M059J (cell line): ENCODE data around the gene PTPN1. TPM values are rescaled to one million over a fixed set of nuclear protein-coding genes. Genes with fewer than 3 reads are reported as not detected.

Source experiments
- DNase-seq: peaks from one replicate; pipeline ENCODE4 v3.0.0-alpha.2; 2012; ENCODE audit warnings: low read depth
- total RNA-seq: library from RNA; depleted of rRNA; stranded (reverse); fragments of >200 nt; shearing (Covaris generic); gene quantifications from 2 replicates; pipeline ENCODE4 v1.2.3, GENCODE V29; 2014

The PTPN1 gene
- total RNA-seq, 1 experiment from 2014 or later = 84.9 TPM

DNA sequence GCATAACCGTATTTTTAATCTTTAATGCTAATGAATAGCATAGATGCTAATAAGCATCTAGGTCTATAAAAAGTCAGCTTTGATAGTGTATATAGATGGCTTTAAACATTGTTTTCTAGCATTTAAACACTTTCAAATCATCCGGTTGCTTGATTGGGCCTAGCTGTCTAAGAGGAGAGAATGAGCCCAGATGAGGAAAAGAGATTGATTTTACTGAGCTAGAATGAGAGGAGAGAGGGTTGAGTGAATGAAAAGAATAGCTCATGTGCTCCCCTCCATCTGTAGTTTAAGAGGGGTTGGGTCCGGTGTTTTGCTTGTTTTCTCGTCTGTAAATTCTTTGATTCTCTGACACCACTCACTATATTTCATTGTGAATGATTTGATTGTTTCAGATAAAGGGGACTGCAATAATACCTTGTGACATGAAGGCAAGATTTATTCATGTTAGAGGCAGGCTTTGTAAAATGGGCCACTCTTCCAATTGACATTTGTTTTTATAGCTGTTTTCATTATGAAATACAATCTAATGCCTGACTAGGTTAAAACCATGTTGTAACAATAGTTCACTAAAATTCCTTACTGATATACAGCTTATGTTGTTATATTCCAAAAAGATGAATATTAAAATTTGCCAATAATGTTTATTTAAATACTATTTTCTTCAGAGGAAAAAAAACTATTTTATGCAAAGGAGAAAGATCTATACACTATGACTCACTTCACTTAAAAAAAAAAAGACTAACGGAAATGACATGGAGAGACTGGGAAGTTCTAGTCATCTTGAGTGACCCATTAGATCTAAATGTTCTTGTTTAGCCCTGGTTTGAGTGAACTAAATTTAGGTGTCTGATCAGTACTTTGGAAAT is 3.2 kb downstream of the PTPN1 start:
- DNase-seq = peak; percentile 81

DNA sequence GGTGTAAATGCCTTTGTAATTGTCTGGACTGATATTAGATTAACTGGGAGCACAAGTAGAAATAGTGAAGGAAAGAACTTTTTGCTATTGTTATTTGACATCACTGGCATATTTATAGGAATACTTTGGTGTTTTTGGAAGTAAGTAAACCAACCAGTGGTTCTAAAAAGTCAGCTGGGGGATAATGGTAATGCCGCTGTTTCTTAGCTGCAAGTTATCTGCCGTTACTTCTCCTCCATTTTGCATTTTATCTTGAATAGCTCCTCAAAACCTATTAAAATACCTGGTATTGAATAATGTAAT is 3.8 kb downstream of the PTPN1 start:
- no peak for DNase-seq

DNA sequence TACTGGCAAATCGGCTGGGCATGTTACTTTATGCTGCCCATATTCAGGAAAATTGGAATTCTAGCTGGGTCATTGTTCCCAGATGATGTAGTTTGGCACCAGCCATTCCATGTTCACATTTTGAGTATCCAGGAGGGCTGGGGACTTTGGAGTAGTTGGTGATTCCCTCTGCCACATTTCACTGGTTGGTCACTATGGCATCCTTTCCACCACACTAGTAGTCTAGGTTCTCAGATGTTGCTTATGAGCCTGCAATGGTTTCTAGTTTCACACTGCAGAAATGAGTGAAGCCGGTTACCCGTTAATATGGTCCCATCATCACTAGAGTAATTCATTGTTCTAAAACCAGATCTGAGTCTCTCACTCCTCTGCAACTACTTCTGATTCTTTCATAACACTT is 4.6 kb downstream of the PTPN1 start:
- DNase-seq = no peak

DNA sequence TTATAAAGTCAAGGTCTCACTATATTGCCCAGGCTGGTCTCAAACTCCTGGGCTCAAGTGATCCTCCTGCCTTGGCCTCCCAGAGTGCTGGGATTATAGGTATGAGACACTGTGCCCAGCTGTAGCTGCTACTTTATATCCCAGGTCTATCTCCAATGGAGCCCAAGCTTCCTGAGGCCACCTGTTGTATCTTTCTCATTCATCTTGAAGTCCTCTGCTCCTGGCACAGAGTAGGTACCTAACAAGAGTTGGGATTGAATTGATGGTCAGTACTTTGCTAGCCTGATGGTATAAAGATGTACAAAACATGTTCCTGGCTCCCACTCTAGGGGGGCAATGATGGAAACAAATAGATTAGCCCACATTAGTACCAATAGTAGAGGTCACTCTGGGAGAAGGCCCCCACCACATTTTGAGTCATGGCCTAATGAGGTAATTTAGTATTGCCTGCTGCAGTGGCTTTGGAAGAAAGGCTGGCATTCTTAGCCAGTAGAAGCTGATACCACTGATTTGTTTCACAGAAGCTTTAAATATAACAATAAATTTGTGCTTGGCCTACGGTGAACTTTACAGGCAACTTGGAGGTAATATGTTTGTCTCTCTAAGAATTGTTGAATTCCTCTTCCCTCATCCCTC is 5.4 kb downstream of the PTPN1 start:
- peak; percentile 68 for DNase-seq

DNA sequence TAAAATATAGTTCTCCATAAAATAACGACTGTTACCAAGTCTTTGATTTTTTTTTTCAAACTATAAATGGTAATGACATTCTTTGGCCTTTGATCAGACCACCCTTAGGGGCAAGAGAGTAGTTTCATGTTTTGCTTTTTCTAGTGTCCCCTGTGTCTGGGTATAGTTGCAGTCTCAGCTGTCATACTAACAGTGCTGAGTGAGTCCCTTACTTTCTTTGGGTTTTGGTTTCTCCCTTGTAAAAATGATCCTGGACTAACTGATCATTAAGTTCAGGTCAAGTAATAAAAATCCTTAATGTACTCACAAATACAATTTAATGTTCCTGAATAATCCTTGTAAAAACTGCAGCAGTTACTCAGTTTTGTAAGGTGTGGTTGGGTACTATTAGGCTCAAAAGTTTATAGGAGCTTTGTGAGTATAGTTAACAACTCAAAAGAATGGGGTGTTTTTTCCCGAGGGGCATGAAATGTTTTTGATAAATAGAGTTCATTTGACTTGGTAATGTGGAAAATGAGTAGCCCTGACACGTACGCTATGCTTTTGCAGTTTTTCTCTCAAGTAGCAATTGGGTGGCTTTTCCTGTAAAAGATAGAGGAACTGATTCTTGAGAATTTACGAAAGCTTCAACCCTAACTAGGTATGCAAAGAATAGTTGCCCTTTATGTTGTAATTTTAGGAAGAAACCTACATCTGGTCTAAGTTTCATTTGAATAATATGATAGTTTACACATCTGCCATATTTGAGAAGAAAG is 6.2 kb downstream of the PTPN1 start:
- peak; percentile 60 for DNase-seq

DNA sequence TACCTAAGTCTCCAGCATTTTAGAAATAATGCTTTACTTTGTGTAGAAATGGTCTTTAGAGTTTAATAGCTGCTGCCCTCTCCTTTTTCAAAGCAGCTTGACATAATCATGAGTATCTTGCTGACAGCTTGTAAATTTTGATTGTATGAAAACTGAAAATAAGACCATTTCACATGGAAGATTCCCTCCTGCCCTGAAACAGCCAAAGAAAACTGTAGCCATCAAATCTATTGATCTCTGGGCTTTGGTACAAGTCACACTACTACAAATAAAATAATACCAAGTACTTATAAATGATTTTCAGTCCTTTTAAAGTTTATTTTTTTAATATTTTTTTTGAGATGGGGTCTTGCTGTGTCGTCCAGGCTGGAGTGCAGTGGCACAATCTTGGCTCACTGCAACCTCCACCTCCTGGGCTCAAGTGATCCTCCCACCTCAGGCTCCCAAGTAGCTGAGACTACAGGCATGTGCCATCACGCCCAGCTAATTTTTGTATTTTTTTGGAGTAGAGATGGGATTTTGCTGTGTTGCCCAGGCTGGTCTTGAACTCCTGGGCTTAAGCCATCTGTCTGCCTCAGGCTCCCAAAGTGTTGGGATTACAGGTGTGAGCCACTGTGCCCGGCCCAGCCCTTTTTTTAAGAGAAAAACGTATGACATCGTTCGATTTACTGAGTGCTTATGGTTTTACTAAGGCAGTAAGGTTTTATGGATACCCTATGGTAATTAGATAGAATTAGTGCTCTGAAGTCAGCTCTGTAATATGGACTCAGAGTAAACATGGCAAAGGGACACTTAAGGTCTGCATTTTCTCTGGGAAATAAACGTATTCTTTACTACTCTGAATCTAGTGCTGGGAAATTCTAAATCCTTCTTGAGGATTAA is 7.0 kb downstream of the PTPN1 start:
- no peak for DNase-seq

DNA sequence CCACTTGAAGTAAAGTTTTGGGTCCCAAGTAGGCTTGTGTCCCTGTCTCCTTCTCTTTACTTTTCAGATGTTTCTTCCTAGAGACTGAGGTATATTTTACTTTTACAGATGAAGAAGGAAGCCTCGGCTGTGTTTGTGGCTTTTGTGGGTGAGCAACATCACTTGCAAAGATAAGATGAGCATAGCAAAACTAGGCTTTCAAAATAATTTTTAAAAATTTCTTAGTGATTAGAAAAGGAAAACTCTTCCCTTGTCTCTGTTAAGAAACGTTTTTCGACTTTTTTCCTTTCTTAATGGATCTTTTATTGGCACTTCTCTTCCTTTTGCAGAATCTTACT is 7.6 kb downstream of the PTPN1 start:
- DNase-seq = no peak

DNA sequence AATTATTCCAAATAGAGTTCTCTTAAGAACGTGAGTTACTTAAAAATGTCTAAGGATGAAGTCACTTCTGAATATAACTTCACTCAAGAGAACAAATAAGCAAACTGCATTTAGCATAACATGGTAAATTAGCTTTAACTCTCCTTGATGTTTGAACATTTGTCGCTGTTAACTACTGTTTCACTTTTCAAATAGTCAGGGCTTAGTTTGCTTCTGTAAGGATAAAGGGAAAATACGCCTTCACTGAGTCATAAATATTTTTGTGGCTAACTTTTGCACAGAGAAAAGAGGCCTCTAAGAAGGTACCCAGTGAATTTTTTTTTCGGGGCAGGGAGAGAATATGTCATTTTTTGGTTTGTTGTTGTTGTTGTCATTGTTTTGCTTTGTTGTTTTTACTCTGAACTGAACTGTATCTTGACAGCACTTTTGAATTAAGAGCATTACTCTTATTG is 8.1 kb downstream of the PTPN1 start:
- DNase-seq = peak; percentile 86

DNA sequence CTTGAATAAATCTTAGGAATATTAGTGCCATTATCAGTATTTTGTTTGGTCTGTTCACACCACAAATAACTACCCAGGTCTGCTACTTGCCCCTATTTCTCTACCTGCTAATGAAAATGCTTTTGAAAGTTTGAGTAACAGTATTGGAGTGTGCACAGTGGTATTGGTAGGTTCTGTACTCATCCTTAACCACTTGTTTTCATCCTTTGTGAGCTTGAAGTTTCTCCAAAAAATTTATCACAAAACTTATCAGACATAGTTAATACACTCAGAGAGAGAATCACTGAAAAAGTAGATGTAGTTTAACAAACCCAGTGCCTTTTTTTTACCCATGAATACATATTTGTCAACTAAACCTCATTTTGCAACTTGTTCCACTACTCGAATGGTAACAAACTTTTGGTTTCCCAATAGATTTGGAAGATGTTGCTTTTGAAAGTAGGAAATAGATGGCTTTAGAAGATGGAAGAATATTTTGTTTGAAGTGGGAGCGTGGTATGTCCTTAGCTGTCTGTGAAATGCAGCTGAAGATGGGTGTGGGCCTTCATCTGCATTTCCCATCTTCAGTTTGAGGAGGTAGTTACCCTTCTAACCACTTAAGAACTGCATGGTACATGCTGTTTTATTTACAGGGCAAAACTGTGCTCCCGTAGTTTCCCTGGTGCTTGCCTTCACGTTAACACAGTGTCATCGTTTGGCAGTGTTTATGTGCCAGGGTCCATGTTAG is 9.0 kb downstream of the PTPN1 start:
- no peak for DNase-seq

DNA sequence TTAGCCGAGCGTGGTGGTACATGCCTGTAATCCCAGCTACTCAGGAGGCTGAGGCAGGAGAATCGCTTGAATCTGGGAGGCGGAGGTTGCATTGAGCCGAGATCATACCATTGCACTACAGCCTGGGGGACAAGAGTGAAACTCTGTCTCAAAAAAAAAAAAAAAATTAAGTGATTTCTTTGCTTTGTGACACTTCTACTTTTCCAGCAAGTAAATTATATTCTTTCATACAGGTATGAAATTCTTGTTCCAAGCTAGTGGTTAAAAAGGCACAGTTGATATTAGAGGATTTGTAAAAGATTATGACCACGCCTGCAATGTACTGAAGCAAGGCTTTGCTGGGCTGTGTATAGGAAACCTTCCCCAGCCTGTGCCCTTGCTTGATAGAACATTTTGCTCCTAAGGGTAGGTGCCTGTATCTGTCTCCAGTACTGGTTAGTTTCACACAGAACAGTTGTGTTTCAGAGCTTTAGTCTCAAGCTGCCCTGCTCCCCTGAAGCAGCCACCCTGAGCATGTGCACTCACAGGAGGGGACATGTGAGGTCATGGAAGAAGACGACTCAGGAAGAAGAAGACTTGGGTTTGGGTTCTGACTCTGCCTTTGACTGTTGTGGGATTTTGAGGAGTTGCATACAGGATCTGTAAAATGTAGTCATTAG is 10.2 kb downstream of the PTPN1 start:
- no peak for DNase-seq

DNA sequence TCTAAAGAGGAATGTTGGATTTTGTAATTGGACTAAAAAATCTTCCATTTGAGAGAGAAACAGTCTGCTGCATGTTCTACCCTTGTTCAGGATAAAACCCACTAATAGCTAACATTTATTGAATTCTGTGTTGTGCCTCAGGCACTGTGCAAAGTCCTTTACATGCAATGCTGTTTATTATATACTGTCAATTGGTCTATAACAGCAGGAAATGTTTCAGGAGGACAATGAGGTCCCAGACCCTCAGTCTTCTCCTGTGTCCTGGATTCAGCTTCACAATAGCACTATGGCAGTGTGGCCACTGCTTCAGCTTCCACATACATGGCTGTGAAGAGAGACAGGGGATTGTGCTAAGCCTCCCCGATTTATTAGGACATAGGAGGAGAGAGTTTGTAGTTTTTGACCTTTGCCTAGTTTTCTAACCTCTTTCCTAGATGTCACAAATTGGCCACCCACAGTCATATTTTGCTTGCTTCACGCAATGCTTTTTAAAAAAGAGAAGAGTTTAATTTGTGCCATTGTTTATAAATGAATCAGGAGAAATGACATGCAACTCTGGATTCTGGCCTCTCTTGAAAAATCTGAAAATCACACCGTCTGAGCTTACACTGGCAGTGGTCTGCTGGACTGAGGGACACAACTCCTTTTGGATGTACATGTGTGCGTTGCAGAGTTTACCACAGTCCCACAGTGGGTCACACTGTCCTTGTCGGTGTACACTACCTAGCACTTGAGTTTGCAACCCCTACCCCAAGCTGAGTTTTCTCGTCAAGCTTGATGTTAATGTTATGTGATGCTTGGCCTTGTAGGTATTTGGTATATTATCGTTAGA is 11.3 kb downstream of the PTPN1 start:
- DNase-seq = no peak

DNA sequence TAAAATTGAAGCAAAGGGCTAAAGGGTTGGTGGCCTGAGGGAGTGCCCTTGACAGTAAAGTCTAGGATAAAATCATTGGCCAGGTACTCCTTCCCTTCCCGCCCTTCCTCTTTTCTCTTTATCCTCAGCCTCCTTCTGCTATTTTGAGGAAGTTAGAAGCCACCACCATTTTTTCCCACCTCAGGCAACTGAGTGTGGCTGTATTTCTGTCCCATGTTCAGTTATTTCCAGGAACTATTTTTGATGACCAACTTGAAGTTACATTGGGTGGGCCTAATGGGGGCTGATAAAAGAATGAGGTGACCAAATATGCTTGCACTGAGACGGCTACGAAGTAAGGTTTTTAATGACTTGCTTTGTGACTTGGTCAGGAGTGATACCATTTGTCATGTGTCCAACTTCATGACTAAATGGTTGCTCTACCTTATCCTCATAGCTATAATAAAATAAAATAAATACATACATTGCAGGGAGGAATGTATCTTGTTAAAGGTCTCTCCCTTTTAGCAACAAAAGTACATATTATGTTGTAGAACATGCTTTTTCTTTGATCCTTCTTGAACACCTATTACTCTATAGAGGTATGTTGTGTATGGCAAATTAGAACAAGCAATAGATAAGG is 12.0 kb downstream of the PTPN1 start:
- no peak for DNase-seq

DNA sequence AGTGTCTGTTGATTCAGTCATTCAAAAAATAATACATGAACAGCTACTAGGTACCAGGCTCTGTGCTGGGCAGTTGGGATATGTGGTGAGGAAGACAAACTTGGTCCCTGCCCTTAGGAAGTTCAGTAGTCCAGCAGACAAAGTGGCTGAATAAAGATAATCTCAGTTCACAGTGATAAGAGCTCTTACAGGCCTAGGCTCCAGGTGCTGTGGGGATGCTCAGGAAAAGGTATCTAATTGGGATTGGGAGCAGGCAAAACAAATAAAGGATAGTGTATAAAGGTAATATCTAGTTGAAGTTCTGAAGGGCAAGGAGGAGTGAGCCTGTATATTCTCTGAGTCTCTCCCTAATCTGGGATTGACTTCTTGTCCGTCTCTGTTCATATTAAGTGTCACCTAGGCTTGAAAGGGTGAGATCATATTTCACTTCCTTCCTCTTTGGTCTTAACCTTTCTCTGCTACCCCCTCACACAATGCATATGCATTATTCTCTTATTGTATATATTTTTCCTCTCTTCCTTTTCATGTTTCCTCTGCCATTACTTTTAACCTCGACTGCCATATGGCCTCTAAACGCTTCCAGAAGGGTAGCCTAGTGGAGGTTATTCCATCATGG is 13.5 kb downstream of the PTPN1 start:
- no peak for DNase-seq

DNA sequence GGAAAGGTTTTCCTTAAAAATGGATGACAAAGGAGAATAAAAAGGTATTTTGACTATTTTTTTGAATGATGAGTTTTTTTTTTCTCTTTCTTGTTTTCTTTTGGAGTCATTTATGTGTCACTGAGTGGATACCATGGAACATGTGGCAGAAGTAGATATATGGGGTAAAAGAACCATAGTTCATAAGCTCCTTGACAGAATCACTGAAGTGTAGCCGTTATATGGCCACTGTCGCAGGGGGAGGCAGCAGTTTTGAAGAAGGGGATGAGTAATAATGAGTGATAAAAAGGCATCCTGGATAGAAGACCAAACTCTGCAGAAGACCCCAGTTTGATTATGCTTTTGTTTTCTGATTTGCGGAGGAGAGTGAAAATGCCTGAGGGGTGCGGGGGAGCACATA is 15.5 kb downstream of the PTPN1 start:
- DNase-seq = no peak

DNA sequence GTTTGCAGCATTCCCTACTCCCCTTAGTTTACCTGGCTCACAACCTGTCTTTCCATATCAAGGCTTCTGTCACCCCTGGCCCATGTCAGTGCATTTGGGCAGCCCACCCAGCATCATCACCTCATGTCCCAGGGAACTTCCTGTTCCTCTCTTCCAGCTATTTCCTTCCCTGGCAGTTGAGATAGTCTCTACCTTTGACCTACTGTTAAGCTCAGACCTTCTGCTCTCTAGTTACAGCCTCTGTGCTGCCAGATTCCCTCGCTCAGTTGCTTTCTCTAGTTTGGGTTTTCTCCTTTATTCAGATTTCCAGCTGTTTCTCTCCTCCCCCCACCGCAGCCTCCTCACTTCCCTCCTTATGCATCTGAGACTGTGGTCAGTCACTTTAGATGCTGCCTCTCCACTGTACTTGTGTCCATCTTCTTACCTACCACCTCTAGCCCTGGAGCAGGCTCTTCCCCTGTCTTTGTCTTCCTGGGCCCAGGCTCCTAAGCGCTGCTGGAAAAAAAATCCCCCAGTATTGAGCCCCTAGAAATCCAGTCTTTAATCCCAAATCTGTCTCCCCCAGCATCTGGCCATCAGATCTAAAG is 16.3 kb downstream of the PTPN1 start:
- no peak for DNase-seq

DNA sequence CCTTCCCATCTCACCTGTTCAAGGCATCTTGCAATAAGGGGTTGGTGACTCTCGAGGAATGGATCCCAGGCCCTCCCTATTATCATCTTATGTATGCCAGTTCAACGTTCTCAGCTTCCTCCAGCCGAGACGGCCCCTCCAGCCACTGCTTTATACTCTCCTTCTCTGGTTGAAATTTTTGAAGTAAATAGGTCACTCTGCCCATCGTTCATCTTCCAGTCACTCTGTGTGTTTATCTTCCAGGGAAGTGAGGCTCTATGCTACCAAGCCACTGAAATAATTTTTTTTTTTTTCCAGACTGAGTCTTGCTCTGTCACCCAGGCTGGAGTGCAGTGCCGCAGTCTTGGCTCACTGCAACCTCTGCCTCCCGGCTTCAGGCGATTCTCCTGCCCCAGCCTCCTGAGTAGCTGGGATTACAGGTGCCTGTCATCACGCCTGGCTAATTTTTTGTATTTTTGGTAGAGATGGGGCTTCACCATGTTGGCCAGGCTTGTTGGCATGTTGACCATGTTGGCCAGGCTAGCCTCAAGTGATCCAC is 17.0 kb downstream of the PTPN1 start:
- no peak for DNase-seq

DNA sequence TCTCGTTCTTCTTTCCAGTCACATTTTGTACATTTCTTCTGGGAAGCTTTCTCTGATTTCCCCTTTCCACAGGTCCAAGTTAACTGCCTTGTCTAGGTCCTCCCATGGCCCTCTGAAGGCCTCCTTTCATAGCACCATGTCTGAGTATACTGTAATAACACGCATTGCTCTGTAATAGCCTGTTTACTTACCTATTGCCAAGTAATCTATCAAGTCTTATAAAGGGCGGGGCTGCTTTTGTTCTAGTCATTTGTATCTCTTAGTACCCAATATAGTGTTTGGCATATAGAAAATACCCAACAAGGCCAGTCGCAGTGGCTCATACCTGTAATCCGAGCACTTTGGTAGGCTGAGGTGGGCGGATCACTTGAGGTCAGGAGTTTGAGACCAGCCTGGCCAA is 17.9 kb downstream of the PTPN1 start:
- no peak for DNase-seq

DNA sequence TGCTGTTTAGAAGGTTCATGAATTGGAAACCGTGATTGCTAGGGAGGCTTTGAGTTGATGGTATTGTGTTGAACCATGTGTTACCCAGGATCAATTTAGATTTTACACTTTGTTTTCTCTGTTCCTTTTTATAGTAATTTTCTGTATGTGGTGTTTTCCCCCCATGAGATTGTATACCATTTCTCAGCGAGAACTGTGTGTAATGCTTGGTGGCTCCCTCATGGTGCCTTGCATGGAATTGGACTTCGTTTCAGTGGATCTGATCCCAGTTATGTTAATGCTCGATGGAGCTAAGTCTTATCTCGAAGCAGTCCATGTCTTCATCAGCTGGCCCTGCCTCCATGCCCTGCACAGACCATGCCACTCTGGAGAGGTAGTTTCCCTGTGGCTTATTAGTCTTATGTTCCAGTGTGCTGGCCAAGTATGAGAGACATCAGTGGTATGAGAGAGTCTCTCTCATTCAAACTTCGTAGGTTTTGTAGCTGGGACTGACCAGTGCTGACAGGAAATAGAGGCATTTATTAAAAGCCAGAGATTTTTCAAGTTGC is 18.7 kb downstream of the PTPN1 start:
- peak; percentile 48 for DNase-seq
